Brain microvascular endothelial cell (primary cell): Measurements from ENCODE around the gene ELOB.

Source experiments
- DNase-seq: peaks from one replicate; pipeline ENCODE4 v3.0.0-alpha.2; 2020
- H3K27ac ChIP-seq: fragments of 250-450 bp; sonication (Bioruptor Pico); 2 replicates; pipeline ENCODE4 v1.5.1; 2020; ENCODE audit warnings: mild to moderate bottlenecking, moderate library complexity
- H3K27me3 ChIP-seq: fragments of 250-450 bp; sonication (Bioruptor Pico); replicated peaks from 2 replicates; pipeline ENCODE4 v1.5.1; 2020; ENCODE audit warnings: mild to moderate bottlenecking
- H3K36me3 ChIP-seq: fragments of 250-450 bp; sonication (Bioruptor Pico); replicated peaks from 2 replicates; pipeline ENCODE4 v1.5.1; 2020; ENCODE audit warnings: mild to moderate bottlenecking
- H3K4me3 ChIP-seq: 2 replicates; pipeline ENCODE4 v1.5.1; 2011; ENCODE audit warnings: low read depth, mild to moderate bottlenecking, control low read depth, low read length, moderate library complexity
- CTCF ChIP-seq: IDR thresholded peaks from 2 replicates; pipeline ENCODE4 v1.5.1; 2011; ENCODE audit warnings: low read depth, mild to moderate bottlenecking, moderate library complexity, low read length, control low read depth, inconsistent platforms; ENCODE audit errors: missing control alignments
- in situ Hi-C: cut with HindIII; loops from 2 replicates; pipeline ENCODE4 v1.10.0; 2017; ENCODE audit warnings: low sequenced_read_pairs, low pct_ligation_motif_present

The ELOB gene

GRCh38 chr16:2777231-2777902 lies at the start of gene ELOB:
Gene ELOB (minus strand): TSS chr16:2777280. CDS start chr16:2777239, 41 bp downstream.
- Histone ChIP-seq H3K27me3 (no peaks in the 10 kb centered on the region), H3K27ac (peak within 1 kb of the TSS; percentile 99), H3K4me3 (peak within 1 kb of the TSS; percentile 97), H3K36me3 (peaks cover 22% of the 10 kb centered on the region)
- in situ Hi-C loops, result no loop called here
- peak; percentile 73 for DNase-seq
- no peak for TF ChIP-seq CTCF

- in situ Hi-C loops, result no loop called here
- DNase-seq, result no peak
- no peaks in the 10 kb centered on the region for H3K36me3 ChIP-seq
- no peaks in the 10 kb centered on the region for H3K27me3 ChIP-seq
- no peak for TF ChIP-seq CTCF
- H3K27ac ChIP-seq, result no peak overlapping the region
- H3K4me3 ChIP-seq, result no peak overlapping the region
These were observed 48.8 kb upstream of the ELOB start for GRCh38 chr16:2825906-2826305.

GRCh38 chr16:2825049-2825742 lies 48.1 kb upstream of the ELOB start:
- in situ Hi-C loops, result no loop called here
- no peaks in the 10 kb centered on the region for H3K36me3 ChIP-seq
- H3K4me3 ChIP-seq, result no peak overlapping the region
- H3K27ac ChIP-seq, result no peak overlapping the region
- H3K27me3 ChIP-seq, result no peaks in the 10 kb centered on the region
- DNase-seq, result no peak
- TF ChIP-seq CTCF, result no peak

GRCh38 chr16:2824626-2825025 lies 47.5 kb upstream of the ELOB start:
- Histone ChIP-seq H3K4me3 (no peak overlapping the region), H3K36me3 (no peaks in the 10 kb centered on the region)
- TF ChIP-seq CTCF, result no peak

GRCh38 chr16:2822496-2822895 lies 45.4 kb upstream of the ELOB start:
- in situ Hi-C loops, result no loop called here
- Histone ChIP-seq H3K4me3 (no peak overlapping the region), H3K27ac (no peak overlapping the region), H3K27me3 (no peaks in the 10 kb centered on the region), H3K36me3 (no peaks in the 10 kb centered on the region)
- DNase-seq, result no peak
- TF ChIP-seq CTCF, result no peak

More at GRCh38 chr16:2824626-2825025, 47.5 kb upstream of the ELOB start:
- DNase-seq, result no peak
- in situ Hi-C loops, result no loop called here
- no peak overlapping the region for H3K27ac ChIP-seq
- H3K27me3 ChIP-seq, result no peaks in the 10 kb centered on the region
